HG03196 (cell line): Measurements from ENCODE around the gene TBC1D9B.
"Not testable (repeated sequence)": the region's sequence is repeated elsewhere in the genome, so short reads cannot be mapped to it uniquely, and the experiment has no call there.

Source experiments
- ATAC-seq: cut with Tn5 transposase; IDR thresholded peaks from one replicate; pipeline ENCODE4 v1.9.1; 2021; ENCODE audit not compliant: unreplicated experiment

TBC1D9B gene

GRCh38 chr5:179886190-179886911, 21.3 kb downstream of the TBC1D9B start:
- ATAC-seq = no peak

DNA sequence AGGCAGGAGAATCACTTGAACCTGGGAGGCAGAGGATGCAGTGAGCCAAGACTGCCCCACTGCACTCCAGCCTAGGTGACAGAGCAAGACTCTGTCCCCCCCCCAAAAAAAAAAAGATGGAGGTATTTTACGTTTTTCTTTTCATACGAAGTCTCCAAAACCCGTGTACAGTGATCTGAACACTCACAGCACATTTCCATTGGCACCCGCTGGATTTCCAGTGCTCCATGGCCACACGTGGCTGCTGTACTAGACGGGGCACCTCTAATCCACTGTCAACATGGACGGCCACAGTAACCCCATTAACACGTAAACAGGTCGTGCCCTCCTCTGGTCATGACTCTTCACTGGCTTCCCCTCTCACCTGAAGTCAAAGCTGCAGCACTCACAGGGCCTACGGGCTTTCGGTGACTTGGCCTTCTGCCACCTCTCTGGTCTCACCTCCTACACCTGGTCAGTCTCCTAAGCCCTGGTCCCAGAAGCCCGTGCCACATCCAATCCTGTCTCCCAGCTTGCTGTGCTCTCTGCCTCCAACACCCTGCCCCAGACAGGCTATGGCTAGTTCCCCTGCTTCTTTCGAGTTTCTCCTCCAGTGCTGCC, 22.1 kb downstream of the TBC1D9B start:
- no peak for ATAC-seq

GRCh38 chr5:179883163-179883562, 24.5 kb downstream of the TBC1D9B start:
- ATAC-seq = no peak

DNA sequence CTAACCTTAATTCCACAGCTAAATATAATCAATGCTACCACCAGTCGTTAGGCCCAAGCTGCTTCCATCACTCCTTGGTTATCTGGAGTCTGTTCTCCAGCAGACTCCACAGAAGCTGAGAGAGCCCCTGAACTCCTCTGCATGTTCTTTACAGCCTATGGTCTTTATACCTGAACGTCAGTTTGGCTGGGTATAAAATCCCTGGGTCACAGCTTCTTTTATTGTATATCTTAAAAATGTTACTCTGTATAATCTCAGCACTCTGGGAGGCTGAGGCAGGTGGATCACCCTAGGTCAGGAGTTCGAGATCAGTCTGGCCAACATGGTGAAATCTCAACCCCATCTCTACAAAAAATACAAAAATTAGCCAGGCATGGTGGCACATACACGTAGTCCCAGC, 25.4 kb downstream of the TBC1D9B start:
- ATAC-seq = no peak

DNA sequence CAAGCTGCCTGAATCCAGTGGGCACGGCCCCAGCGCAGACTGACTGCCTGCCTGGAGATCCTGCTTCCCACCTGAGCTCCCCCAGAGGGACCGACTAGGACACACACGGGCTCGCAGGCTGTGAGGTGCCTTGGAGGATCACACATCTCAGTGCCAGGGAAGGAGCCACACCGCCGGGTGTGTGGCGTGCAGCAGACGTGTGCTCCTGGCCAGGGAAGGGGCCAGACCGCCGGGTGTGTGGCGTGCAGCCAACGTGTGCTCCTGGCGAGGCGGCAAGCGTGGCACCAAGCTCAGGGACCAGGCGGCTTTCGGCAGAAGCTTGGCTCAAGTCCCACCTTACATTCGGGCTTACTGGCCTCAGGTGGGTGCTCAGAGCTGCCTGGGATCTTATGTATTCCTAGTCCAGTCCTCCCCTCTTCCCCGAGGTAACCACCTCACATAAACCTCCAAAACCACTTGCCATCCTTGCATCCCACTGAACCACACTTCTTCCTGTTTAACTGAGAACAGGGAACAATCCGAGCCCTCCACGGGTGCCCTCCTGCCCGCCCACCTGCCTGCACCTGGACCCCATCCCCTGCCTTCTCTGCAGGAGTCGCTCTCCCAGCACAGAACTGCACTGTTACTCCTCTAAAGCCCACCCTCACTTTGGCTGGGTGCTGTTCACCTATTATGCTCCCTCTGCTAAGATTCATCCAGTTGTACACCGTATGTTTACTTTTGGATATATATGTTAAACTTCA, 26.7 kb downstream of the TBC1D9B start:
- no peak for ATAC-seq

DNA sequence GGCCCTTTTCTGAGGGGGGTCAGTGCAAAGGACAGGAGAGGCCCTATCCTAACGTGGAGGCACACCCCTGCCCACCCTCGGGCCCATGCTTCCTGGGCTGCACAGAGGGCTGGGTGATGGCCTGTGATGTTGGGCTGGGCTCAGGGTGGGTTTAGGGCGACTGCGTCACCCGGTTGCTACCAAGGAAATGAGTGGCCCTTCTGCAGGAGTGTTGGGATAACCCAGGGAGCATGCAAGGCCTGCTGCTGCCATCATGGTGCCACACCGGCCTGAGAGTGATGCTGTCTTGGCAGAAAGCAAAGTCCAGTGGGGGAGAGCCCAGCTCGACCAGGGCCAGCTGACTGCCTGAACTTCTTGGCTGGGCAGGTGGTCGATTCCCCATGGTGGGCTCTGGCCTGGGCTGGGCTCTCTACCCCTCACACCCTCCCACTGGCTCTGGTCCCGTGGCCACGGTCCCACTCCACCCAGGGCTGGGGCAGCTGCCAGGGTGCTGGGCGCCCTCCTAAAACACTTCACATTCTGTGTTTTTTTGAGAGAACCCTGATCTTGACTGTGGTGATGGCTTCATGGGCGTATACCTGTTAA, 27.5 kb downstream of the TBC1D9B start:
- ATAC-seq = no peak

DNA sequence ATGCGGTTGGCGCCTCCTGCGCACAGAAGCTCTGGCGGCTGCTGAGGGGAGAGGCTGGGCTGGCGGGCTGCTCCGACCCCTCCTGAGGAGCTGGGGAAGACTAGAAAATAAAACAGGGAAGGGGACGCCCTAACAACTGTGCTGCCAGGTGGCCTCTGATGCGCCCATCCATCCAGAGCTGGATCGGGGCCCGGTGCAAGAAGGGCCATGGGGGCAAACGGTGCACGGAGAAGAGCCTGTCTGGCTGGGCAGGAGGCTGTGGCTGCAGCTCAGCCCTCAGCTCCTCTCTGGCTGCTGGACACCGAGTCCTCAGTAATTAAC, 28.0 kb downstream of the TBC1D9B start:
- ATAC-seq = no peak

DNA sequence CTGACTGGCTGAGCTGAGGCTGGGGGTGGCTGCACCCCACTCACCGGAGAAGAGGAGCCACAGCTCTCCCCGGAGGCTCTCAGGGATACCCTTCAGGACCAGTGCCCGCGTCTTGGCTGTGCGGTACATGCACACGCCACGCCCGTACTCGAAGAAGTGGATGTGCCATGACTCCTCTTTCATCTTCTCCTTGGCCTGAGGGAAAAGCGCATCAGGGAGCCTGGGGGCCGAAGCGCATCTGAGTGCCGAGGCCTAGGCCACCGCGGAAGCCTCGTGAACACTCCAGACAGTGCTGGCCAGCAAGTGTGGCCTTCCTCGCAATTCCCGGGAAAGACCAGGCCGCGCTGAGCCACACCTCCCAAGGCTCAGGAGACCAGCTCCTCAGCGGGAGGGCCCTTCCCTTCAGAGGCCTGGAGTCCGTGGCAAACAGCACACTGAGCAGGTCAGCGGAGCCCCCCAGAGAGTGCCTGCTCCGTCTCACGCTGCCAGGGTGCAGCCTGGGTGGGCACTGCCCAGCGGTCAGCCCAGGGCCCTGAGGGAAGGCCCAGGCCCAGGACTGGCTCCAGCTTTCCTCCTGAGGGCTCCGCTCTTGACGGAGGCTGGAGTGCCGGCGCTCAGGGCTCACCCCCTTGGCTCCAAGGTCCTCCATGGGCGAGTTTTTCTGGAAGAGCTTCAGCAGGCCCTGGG, 28.6 kb downstream of the TBC1D9B start:
- no peak for ATAC-seq

DNA sequence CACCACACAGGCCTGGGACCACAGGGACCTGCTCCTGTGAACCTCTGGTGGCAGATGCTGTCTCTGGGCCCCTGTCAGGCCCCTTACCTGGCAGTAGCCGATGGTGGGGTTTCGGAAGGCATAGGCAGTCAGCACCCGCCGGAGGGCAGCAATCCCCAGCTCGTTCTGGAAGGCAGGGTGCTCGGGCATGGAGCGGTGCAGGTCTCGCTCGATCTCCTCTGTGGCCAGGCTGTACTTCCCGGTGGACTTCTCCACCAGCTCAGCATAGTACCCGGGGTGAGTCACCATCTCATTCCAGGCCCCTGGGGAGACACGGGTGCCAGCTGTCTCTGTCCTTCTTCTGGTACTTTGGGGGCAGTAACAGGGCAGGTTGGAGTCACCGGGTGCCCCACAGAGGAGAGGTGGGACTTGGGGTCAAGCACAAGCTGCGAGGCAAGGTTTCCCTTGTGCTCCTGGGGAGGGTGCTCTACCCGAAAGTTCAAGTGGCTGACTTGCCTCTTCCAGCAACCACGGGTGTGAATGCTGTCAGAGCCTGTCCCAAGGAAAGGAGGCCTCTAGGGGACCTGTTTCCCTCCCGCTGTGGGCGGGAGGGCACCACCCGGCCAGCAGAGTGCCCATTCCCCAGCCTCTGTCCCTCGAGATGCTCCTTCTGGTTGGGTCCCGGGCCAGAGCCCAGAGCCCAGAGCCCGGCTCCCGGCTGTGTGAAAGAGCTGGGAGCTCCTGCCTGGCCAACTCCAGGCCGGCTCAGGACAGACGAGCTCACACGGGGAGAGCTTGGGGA, 29.3 kb downstream of the TBC1D9B start:
- ATAC-seq = no peak

DNA sequence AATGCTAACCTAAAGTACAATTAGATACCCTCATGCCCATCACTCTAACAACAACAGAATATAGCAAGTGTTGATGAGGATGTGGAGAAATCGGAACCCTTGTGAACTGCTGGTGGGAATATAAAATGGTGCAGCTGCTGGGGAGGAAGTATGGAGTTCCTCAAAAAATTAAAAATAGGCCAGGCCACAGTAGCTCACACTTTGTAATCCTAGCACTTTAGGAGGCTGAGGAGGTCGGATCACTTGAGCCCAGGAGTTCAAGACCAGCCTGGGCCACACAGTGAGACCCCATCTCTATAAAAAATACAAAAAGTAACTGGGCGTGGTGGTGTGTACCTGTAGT, 31.1 kb downstream of the TBC1D9B start:
- no peak for ATAC-seq

DNA sequence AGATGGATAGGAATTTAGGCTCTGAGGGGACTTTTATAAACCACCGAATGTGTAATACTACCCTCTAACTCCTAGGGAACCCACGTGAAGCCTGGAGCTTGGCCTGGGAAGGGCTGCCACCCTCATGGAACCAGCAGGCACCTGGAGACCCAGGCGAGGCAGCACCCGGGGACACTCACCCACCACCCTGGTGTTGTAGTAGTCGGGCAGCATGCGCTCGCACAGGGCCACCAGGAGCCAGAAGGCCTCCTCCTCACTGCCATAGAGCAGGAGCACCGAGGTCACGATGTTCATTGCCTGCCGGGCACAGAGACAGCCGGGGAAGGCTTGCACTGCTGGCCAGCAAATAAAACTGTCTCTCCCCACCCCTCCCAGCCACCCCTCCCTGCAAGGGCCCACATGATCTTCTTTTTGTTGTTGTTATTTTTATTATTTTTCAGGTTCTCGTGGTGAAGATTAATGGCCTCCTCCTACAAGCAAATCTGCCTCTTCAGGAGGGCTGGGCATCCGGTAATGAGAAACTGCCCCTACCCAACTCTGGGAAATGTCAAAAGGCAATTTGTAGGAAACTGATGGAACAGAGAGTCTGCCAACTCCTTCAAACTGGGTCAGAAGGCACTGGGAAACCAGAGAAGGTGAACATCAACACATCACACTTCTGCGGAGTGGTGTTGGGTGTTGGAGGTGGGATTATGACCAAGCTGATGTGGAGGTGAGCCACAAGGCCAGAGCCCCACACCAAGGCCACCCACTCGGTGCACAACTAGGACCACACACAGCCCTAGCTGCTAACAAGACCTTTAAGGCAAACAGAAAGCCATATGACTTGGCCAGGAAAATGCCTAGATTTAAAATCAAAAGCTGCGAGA, 31.7 kb downstream of the TBC1D9B start:
- ATAC-seq = no peak

GRCh38 chr5:179874536-179875292, 33.0 kb downstream of the TBC1D9B start:
- no peak for ATAC-seq

DNA sequence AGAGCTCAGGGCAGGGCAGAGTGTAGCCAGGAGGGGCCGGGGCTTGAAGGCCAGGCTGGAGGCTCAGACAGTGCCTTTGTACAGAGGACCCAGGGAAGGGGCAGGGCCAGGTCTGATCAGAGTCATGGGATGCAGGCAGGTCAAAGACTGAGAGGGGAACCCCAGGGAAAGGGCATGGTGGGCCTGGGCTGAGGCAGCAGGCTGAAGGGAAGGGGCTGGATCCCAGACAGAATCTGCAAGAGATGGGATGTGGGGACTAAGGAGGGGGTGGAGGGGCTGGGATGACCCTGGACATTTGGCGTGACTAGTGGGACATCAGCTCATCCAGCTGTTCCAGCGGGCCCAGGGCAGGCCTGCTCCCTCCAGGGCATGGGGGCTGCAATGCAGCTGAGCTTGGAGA, 33.6 kb downstream of the TBC1D9B start:
- ATAC-seq = no peak

DNA sequence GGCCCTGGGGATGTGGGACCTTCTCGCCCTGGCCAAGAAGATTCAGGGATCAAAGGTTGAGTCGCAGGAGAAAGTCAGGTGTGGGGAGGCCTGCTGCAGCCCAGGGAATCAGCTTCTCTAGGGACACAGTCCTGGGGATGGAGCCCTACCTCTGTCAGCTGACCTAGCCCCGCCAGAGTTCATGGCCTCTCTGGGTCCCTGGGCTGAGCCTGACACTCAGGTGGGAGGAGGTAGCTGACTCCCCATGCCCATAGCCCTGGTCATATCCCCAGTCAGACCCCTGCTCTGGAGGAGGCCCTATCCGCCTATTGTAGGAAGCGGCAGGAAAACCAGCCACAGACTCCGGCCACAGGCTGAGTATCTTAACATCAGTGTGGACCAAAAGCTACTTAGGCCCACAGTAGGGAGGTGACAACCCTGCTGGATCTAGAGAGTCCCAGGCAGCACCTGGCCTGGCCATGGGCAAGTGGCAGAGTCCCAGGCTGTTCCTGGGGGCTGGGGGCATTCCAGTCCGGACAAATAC, 34.0 kb downstream of the TBC1D9B start:
- no peak for ATAC-seq

GRCh38 chr5:179872828-179873575, 34.7 kb downstream of the TBC1D9B start:
- ATAC-seq = no peak

- no peak for ATAC-seq
Observed at GRCh38 chr5:179872055-179872827, 35.5 kb downstream of the TBC1D9B start.

- not testable (repeated sequence) for ATAC-seq
Observed at GRCh38 chr5:179871533-179871932, 36.2 kb downstream of the TBC1D9B start.
